ENCODE data around the gene DOCK6. TPM values are rescaled to one million over a fixed set of nuclear protein-coding genes. Genes with fewer than 3 reads are reported as not detected.

Gene DOCK6
- total RNA-seq, 1 experiment from 2014 or later, result 57.9 TPM

- H2BK20ac ChIP-seq (ENCODE audit: low read depth, low read length, poor library complexity, severe bottlenecking), result no peak overlapping the region
Measured at GRCh38 chr19:11233073-11233472, 29.3 kb downstream of the DOCK6 start.

More at GRCh38 chr19:11233073-11233472, 29.3 kb downstream of the DOCK6 start:
- no peak overlapping the region for H2BK120ac ChIP-seq (ENCODE audit: low read depth, low read length, poor library complexity, severe bottlenecking)
- no peaks in the 10 kb centered on the region for H3K9me3 Mint-ChIP-seq
- no peaks in the 10 kb centered on the region for H3K9me3 ChIP-seq (ENCODE audit: control insufficient read depth, low read depth, low read length)
- no peaks in the 10 kb centered on the region for H3K27me3 ChIP-seq (ENCODE audit: insufficient read depth, low read length)
- H4K91ac ChIP-seq (ENCODE audit: insufficient read length, low read depth, low read length), result no peak overlapping the region
- H3K4me1 Mint-ChIP-seq, result peaks cover 5 to 11% of the 10 kb centered on the region in 2 experiments
- no peaks in the 10 kb centered on the region for H3K23me2 ChIP-seq (ENCODE audit: insufficient read length, low read depth, low read length, poor library complexity, severe bottlenecking)
- H3K14ac ChIP-seq (ENCODE audit: insufficient read depth, low read length), result no peak overlapping the region
- H4K5ac ChIP-seq (ENCODE audit: insufficient read length, low read depth, low read length), result no peak overlapping the region
- no peak overlapping the region for H3K56ac ChIP-seq (ENCODE audit: insufficient read length, low read depth, low read length)
- H3K27ac ChIP-seq (ENCODE audit: insufficient read length, low read depth, low read length), result no peak overlapping the region
- no peak overlapping the region for H3K18ac ChIP-seq (ENCODE audit: insufficient read length, low read depth, low read length)
- no peak overlapping the region for H2AFZ ChIP-seq (ENCODE audit: low read length)
- H4K20me1 ChIP-seq (ENCODE audit: control insufficient read depth, insufficient read depth, insufficient read length), result no peaks in the 10 kb centered on the region
- no CpG with 5 or more reads among the region's 15 CpGs for WGBS (ENCODE audit: extremely low coverage, insufficient read length, low lambda C conversion rate)
- H2BK5ac ChIP-seq (ENCODE audit: insufficient read length, low read length), result no peak overlapping the region
- no peak overlapping the region for H2BK12ac ChIP-seq (ENCODE audit: insufficient read length, low read depth, low read length)
- no peak for DNase-seq
- no peak overlapping the region for H3K9ac ChIP-seq (ENCODE audit: extremely low read depth, insufficient read length, low read length)
- no peak overlapping the region for H3K4ac ChIP-seq (ENCODE audit: low read depth, low read length)
- TF ChIP-seq CTCF (conservative IDR thresholded peaks at IDR 0.05), result no peak
- no peak overlapping the region for H4K8ac ChIP-seq (replicated peaks; ENCODE audit: insufficient read length, low read depth, low read length)
- H3K27ac Mint-ChIP-seq, result no peak overlapping the region
- no peak overlapping the region for H3K23ac ChIP-seq (ENCODE audit: insufficient read length, low read depth, low read length)
- H3K4me3 Mint-ChIP-seq, result no peak overlapping the region
- no peak overlapping the region for H3K4me2 ChIP-seq (ENCODE audit: insufficient read depth, insufficient read length, low read length)
- peaks cover 4 to 33% (median 27%) of the 10 kb centered on the region in 3 experiments; a peak in 6 of 7 replicates for H3K36me3 Mint-ChIP-seq (ENCODE audit: insufficient read depth in 1 of 3, low read depth in 3 of 3)
- H3T11ph ChIP-seq (ENCODE audit: low read length), result no peak overlapping the region
- H2AK5ac ChIP-seq (ENCODE audit: insufficient read length, low read length), result no peak overlapping the region
- no peaks in the 10 kb centered on the region for H3K27me3 Mint-ChIP-seq (ENCODE audit: low read depth)
- no peaks in the 10 kb centered on the region for H3K79me1 ChIP-seq (ENCODE audit: insufficient read depth, low read depth, low read length, poor library complexity, severe bottlenecking)
- no peaks in the 10 kb centered on the region for H3K79me2 ChIP-seq (ENCODE audit: insufficient read depth, low read length)
- H2BK15ac ChIP-seq (ENCODE audit: low read depth, low read length), result no peak overlapping the region
- no peaks in the 10 kb centered on the region for H3K4me1 ChIP-seq (ENCODE audit: insufficient read depth, low read length)

Measured in H9 (cell line).